ENCODE data around the gene GPD1. TPM values are rescaled to one million over a fixed set of nuclear protein-coding genes. Genes with fewer than 3 reads are reported as not detected.
A peak's percentile ranks its signal among the peaks of the same experiment; 100 is the strongest.

GPD1 gene
- total and polyA plus RNA-seq, 3 experiments from 2014 or later, result 0.55 to 0.70 TPM; not detected in 1

- Mint-ChIP-seq H3K4me3 (no peak overlapping the region), H3K9me3 (no peaks in the 10 kb centered on the region), H3K36me3 (peaks cover 0 to 22% (median 4%) of the 10 kb centered on the region in 3 donors), H3K27me3 (no peaks in the 10 kb centered on the region), H3K4me1 (peaks cover 21 to 40% (median 34%) of the 10 kb centered on the region in 3 donors), H3K27ac (peak overlapping the region in 3 of 8 donors; percentile 12 to 90 (median 63))
- CTCF ChIA-PET, result interaction anchor here (1.0 to 1.1 kb wide), 2 partner anchors 45 to 86 kb away, joined by 3 to 5 read pairs; partner anchors contain the start of gene COX14
- Histone ChIP-seq H3K27me3 (ENCODE audit: insufficient read depth, low read length, poor library complexity, severe bottlenecking) (no peaks in the 10 kb centered on the region), H3K4me1 (ENCODE audit: insufficient read depth, low read length) (no peaks in the 10 kb centered on the region), H3K4me3 (ENCODE audit: low read length) (no peak overlapping the region), H3K9me3 (ENCODE audit: low read length) (no peaks in the 10 kb centered on the region), H3K36me3 (ENCODE audit: insufficient read depth, low read length) (peaks cover 3% of the 10 kb centered on the region), H3K27ac (ENCODE audit: low read depth, low read length) (no peak overlapping the region)
- POLR2A ChIA-PET, result no interaction called here
- no peak for DNase-seq
These were observed 52.8 kb downstream of the GPD1 start for GRCh38 chr12:50156641-50157040.

- H3K4me3 ChIP-seq (ENCODE audit: low read length), result no peak overlapping the region
- H3K27me3 Mint-ChIP-seq, result no peaks in the 10 kb centered on the region
- H3K4me3 Mint-ChIP-seq, result no peak overlapping the region
- DNase-seq, result no peak
- H3K9me3 Mint-ChIP-seq, result no peaks in the 10 kb centered on the region
- no peak overlapping the region for H3K27ac ChIP-seq (ENCODE audit: low read depth, low read length)
- no peaks in the 10 kb centered on the region for H3K4me1 ChIP-seq (ENCODE audit: insufficient read depth, low read length)
- CTCF ChIA-PET, result interaction anchor here (1.4 kb wide), 1 partner anchor 11 kb away, joined by 5 read pairs; no protein-coding TSS in a partner anchor
- peaks cover 20 to 37% (median 34%) of the 10 kb centered on the region in 3 donors for H3K4me1 Mint-ChIP-seq
- H3K9me3 ChIP-seq (ENCODE audit: low read length), result no peaks in the 10 kb centered on the region
- H3K27ac Mint-ChIP-seq, result peak overlapping the region in 6 of 8 donors; percentile 2 to 90 (median 32)
- no peaks in the 10 kb centered on the region for H3K27me3 ChIP-seq (ENCODE audit: insufficient read depth, low read length, poor library complexity, severe bottlenecking)
- H3K36me3 ChIP-seq (ENCODE audit: insufficient read depth, low read length), result peaks cover 3% of the 10 kb centered on the region
- POLR2A ChIA-PET, result no interaction called here
- H3K36me3 Mint-ChIP-seq, result peaks cover 0 to 22% (median 4%) of the 10 kb centered on the region in 3 donors
These were observed 53.5 kb downstream of the GPD1 start for GRCh38 chr12:50157259-50157658.

- Mint-ChIP-seq H3K9me3 (no peaks in the 10 kb centered on the region), H3K27ac (peak overlapping the region in 2 of 8 donors; percentile 14 to 64), H3K27me3 (no peaks in the 10 kb centered on the region), H3K36me3 (peaks cover 0 to 15% (median 4%) of the 10 kb centered on the region in 3 donors), H3K4me3 (no peak overlapping the region), H3K4me1 (peaks cover 29 to 56% (median 49%) of the 10 kb centered on the region in 3 donors)
- H3K27ac ChIP-seq (ENCODE audit: low read depth, low read length), result no peak overlapping the region
- no peaks in the 10 kb centered on the region for H3K9me3 ChIP-seq (ENCODE audit: low read length)
- ChIA-PET POLR2A (no interaction called here), CTCF (interaction anchor here (0.6 kb wide), 1 partner anchor 15 kb away, joined by 3 read pairs; no protein-coding TSS in a partner anchor)
- H3K36me3 ChIP-seq (ENCODE audit: insufficient read depth, low read length), result no peaks in the 10 kb centered on the region
- no peak overlapping the region for H3K4me3 ChIP-seq (ENCODE audit: low read length)
- H3K27me3 ChIP-seq (ENCODE audit: insufficient read depth, low read length, poor library complexity, severe bottlenecking), result no peaks in the 10 kb centered on the region
- H3K4me1 ChIP-seq (ENCODE audit: insufficient read depth, low read length), result peaks cover 11% of the 10 kb centered on the region
- DNase-seq, result no peak
These were observed 56.8 kb downstream of the GPD1 start for GRCh38 chr12:50160643-50161042.

Other genes starting within 250 kb of the GPD1 start
- under 1 TPM; 0.39 to 0.44 TPM for gene FAIM2, start 200.1 kb upstream of the GPD1 start, total RNA-seq
- 0.72 TPM for gene FAIM2, start 200.1 kb upstream of the GPD1 start, polyA plus RNA-seq
- not detected for gene AQP2, start 153.3 kb upstream of the GPD1 start, total RNA-seq
- gene AQP2, start 153.3 kb upstream of the GPD1 start, polyA plus RNA-seq, result not detected
- not detected for gene AQP5, start 142.1 kb upstream of the GPD1 start, total RNA-seq
- gene AQP5, start 142.1 kb upstream of the GPD1 start, polyA plus RNA-seq, result not detected
- gene AQP6, start 131.1 kb upstream of the GPD1 start, total RNA-seq, result not detected
- gene AQP6, start 131.1 kb upstream of the GPD1 start, polyA plus RNA-seq, result not detected
- 10 to 100 TPM; 79.3 to 84.3 TPM for gene RACGAP1, start 78.5 kb upstream of the GPD1 start, total RNA-seq
- 11.9 TPM for gene RACGAP1, start 78.5 kb upstream of the GPD1 start, polyA plus RNA-seq
- 1 to 10 TPM; 6.4 TPM for gene ASIC1, start 46.4 kb upstream of the GPD1 start, total RNA-seq
- 0.07 TPM for gene ASIC1, start 46.4 kb upstream of the GPD1 start, polyA plus RNA-seq
- gene SMARCD1, start 18.7 kb upstream of the GPD1 start, total RNA-seq, result 10 to 100 TPM; 72.3 to 78.2 TPM
- gene SMARCD1, start 18.7 kb upstream of the GPD1 start, polyA plus RNA-seq, result 16.1 TPM
- gene COX14, start 8.2 kb downstream of the GPD1 start, total RNA-seq, result 10 to 100 TPM; 58.7 to 59.2 TPM
- gene COX14, start 8.2 kb downstream of the GPD1 start, polyA plus RNA-seq, result 250 TPM
- gene CERS5, start 63.4 kb downstream of the GPD1 start, total RNA-seq, result 10 to 100 TPM; 55.4 to 62.1 TPM
- 47.4 TPM for gene CERS5, start 63.4 kb downstream of the GPD1 start, polyA plus RNA-seq
- gene LIMA1, start 179.5 kb downstream of the GPD1 start, total RNA-seq, result 100 to 1,000 TPM in 1 of 2 experiments, 10 to 100 TPM in 1; 95.4 to 103 TPM
- 13.1 TPM for gene LIMA1, start 179.5 kb downstream of the GPD1 start, polyA plus RNA-seq

Measured in CD8-positive, alpha-beta memory T cell (primary cell).